MCF 10A (cell line): Measurements from ENCODE around the gene SCAPER. TPM values are rescaled to one million over a fixed set of nuclear protein-coding genes. Genes with fewer than 3 reads are reported as not detected.
"Not testable (repeated sequence)": the region's sequence is repeated elsewhere in the genome, so short reads cannot be mapped to it uniquely, and the experiment has no call there.

Source experiments
- BruUV-seq: library from RNA; stranded (reverse); fragments of 400-500 nt; replicated peaks from 2 replicates; lab custom pipeline; 2021; lab: Mats Ljungman, UMichigan
- CTCF ChIA-PET: fragments of 300-600 bp; sonication (Branson Sonifier 250); formaldehyde crosslinking; extraction: SDS; loops from one replicate; lab custom pipeline; 2021; ENCODE audit warnings: antibody characterized with exemption, inconsistent platforms; lab: Yijun Ruan, JAX
- POLR2A ChIA-PET: fragments of 300-600, 350-650 bp; sonication (Branson Sonifier 250); formaldehyde crosslinking; extraction: SDS; loops from one replicate; lab custom pipeline; 2020; ENCODE audit warnings: antibody characterized with exemption, inconsistent platforms; lab: Yijun Ruan, JAX
- DNase-seq: peaks from one replicate; pipeline ENCODE4 v3.0.0-alpha.2; 2018; ENCODE audit not compliant: unreplicated experiment
- H3K27ac Mint-ChIP-seq: one replicate; pipeline ENCODE4 v1.8.0; 2022; ENCODE audit warnings: mild to moderate bottlenecking, low read depth, mixed read lengths; ENCODE audit not compliant: unreplicated experiment
- H3K27me3 Mint-ChIP-seq: one replicate; pipeline ENCODE4 v1.8.0; 2022; ENCODE audit warnings: mixed read lengths; ENCODE audit not compliant: insufficient read depth, unreplicated experiment
- H3K36me3 Mint-ChIP-seq: one replicate; pipeline ENCODE4 v1.8.0; 2022; ENCODE audit warnings: mild to moderate bottlenecking, moderate library complexity, mixed read lengths; ENCODE audit not compliant: insufficient read depth, unreplicated experiment
- H3K4me1 Mint-ChIP-seq: one replicate; pipeline ENCODE4 v1.8.0; 2022; ENCODE audit warnings: mixed read lengths; ENCODE audit not compliant: insufficient read depth, unreplicated experiment
- H3K4me3 Mint-ChIP-seq: one replicate; pipeline ENCODE4 v1.8.0; 2022; ENCODE audit warnings: mild to moderate bottlenecking, moderate library complexity, mixed read lengths; ENCODE audit not compliant: unreplicated experiment
- H3K9me3 Mint-ChIP-seq: one replicate; pipeline ENCODE4 v1.8.0; 2022; ENCODE audit warnings: mixed read lengths; ENCODE audit not compliant: unreplicated experiment
- intact Hi-C: fragments of 100-400 bp; cut with micrococcal nuclease; formaldehyde crosslinking; loops from 2 replicates; pipeline ENCODE4 v1.14.1; 2022
- total RNA-seq: library from RNA; stranded (reverse); gene quantifications from 2 replicates; pipeline ENCODE4 v1.2.3, GENCODE V29; 2022
- TF ChIP-seq, protein P1 (sequence below): fragments of 200-600 bp; IDR thresholded peaks from one replicate; pipeline ENCODE4 v1.8.0; 2022; ENCODE audit warnings: antibody characterized with exemption, mild to moderate bottlenecking; ENCODE audit not compliant: unreplicated experiment

Gene SCAPER
- total RNA-seq, 1 experiment from 2014 or later = 9.5 TPM

DNA sequence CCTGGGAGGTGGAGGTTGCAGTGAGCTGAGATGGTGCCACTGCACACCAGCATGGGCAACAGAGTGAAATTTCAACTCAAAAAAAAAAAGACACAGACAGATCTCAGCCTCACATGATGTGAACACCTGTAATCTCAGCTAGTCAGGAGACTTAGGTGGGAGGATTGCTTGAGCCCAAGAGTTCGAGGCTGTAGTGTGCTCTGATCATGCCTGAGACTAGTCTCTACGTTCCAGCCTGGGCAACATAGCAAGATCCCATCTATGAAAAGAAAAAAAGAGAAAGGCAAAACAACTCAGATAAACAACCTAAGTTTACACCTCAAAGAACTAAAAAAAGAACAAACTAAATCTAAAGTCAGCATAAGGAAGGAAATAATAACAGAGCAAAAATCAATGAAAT is 11.0 kb downstream of the SCAPER start:
- BruUV-seq = no TSS peak
- H3K27me3 Mint-ChIP-seq = no peaks in the 10 kb centered on the region
- TF ChIP-seq, protein P1, sequence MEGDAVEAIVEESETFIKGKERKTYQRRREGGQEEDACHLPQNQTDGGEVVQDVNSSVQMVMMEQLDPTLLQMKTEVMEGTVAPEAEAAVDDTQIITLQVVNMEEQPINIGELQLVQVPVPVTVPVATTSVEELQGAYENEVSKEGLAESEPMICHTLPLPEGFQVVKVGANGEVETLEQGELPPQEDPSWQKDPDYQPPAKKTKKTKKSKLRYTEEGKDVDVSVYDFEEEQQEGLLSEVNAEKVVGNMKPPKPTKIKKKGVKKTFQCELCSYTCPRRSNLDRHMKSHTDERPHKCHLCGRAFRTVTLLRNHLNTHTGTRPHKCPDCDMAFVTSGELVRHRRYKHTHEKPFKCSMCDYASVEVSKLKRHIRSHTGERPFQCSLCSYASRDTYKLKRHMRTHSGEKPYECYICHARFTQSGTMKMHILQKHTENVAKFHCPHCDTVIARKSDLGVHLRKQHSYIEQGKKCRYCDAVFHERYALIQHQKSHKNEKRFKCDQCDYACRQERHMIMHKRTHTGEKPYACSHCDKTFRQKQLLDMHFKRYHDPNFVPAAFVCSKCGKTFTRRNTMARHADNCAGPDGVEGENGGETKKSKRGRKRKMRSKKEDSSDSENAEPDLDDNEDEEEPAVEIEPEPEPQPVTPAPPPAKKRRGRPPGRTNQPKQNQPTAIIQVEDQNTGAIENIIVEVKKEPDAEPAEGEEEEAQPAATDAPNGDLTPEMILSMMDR = no peak
- peaks cover 7% of the 10 kb centered on the region for H3K9me3 Mint-ChIP-seq
- ChIA-PET CTCF (interaction anchor here (0.6 kb wide), 1 partner anchor 609 kb away, joined by 3 read pairs; no protein-coding TSS in a partner anchor), POLR2A (no interaction called here)
- H3K4me1 Mint-ChIP-seq = no peaks in the 10 kb centered on the region
- intact Hi-C loops = no loop called here
- peaks cover 9% of the 10 kb centered on the region for H3K36me3 Mint-ChIP-seq
- no peak overlapping the region for H3K4me3 Mint-ChIP-seq
- H3K27ac Mint-ChIP-seq = no peak overlapping the region
- no peak for DNase-seq

DNA sequence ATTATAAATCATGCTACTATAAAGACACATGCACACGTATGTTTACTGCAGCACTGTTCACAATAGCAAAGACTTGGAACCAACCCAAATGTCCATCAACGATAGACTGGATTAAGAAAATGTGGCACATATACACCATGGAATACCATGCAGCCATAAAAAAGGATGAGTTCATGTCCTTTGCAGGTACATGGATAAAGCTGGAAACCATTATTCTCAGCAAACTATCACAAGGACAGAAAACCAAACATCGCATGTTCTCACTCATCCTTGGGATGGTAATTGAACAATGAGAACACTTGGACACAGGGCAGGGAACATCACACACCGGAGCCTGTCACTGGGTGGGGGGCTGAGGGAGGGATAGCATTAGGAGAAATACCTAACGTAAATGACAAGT is 12.3 kb downstream of the SCAPER start:
- H3K36me3 Mint-ChIP-seq, BruUV-seq, H3K27ac Mint-ChIP-seq, H3K4me3 Mint-ChIP-seq, CTCF ChIA-PET, H3K4me1 Mint-ChIP-seq, H3K27me3 Mint-ChIP-seq, H3K9me3 Mint-ChIP-seq, POLR2A ChIA-PET, intact Hi-C loops, DNase-seq: not testable (repeated sequence)

DNA sequence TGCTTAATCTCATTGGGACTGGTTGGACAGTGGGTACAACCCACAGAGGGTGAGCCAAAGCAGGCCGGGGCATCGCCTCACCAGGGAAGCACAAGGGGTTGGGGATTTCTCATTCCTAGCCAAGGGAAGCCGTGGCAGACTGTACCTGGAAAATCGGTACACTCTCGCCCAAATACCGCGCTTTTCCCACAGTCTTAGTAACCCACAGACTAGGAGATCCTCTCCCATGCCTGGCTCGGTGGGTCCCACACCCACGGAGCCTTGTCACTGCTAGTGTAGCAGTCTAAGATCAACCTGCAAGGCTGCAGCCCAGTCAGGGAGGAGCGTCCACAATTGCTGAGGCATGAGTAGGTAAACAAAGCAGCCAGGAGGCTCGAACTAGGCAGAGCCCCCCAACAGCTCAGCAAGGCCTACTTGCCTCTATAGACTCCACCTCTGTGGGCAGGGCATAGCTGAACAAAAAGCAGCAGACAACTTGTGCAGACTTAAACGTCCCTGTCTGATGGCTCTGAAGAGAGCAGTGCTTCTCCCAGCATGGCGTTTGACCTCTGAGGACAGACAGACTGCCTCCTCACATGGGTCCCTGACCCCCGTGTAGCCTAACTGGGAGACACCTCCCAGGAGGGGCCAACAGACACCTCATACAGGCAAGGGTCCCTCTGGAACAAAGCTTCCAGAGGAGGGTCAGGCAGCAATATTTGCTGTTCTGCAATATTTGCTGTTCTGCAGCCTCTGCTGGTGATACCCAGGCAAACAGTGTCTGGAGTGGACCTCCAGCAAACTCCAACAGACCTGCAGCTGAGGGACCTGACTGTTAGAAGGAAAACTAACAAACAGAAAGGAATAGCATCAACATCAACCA is 17.6 kb downstream of the SCAPER start:
- H3K27me3 Mint-ChIP-seq, H3K4me1 Mint-ChIP-seq, H3K4me3 Mint-ChIP-seq, DNase-seq, H3K36me3 Mint-ChIP-seq, H3K9me3 Mint-ChIP-seq, POLR2A ChIA-PET, H3K27ac Mint-ChIP-seq, BruUV-seq, intact Hi-C loops, CTCF ChIA-PET: not testable (repeated sequence)

DNA sequence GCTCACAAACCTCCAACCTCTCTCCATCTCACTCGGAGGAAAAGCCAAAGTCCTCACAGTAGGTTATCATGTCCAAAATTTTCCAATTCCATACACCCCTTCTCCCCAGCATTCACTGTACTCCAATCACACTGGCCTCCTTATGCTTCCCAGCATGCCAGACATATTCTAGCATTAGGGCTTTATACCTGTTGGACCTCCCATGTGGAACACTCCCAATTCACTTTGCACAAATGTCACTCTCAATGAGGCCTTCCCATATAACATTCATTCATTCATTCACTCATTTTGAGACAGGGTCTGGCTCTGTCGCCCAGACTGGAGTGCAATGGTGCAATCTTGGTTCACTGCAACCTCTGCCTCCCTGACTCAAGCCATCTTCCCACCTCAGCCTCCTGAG is 19.9 kb downstream of the SCAPER start:
- POLR2A ChIA-PET = no interaction called here
- intact Hi-C loops = no loop called here
- Mint-ChIP-seq H3K4me3 (no peak overlapping the region), H3K36me3 (peaks cover 9% of the 10 kb centered on the region), H3K4me1 (no peaks in the 10 kb centered on the region), H3K9me3 (no peaks in the 10 kb centered on the region), H3K27ac (no peak overlapping the region), H3K27me3 (no peaks in the 10 kb centered on the region)
- CTCF ChIA-PET = no interaction called here
- no peak for DNase-seq
- BruUV-seq = no TSS peak
- TF ChIP-seq, protein P1 = no peak

DNA sequence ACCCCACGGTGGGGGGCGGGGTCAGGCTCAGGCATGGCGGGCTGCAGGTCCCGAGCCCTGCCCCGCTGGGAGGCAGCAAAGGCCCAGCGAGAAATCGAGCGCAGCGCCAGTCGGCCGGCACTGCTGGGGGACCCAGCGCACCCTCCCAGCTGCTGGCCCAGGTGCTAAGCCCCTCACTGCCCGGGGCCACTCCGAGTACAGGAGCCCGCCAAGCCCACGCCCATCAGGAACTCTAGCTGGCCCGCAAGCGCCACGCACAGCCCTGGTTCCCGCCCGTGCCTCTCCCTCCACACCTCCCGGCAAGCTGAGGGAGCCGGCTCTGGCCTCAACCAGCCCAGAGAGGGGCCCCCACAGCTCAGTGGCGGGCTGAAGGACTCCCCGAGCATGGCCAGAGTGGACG is 29.2 kb downstream of the SCAPER start:
- Mint-ChIP-seq H3K4me3 (no peak overlapping the region), H3K9me3 (no peaks in the 10 kb centered on the region), H3K27me3 (no peaks in the 10 kb centered on the region), H3K27ac (no peak overlapping the region), H3K36me3 (peaks cover 4% of the 10 kb centered on the region), H3K4me1 (no peaks in the 10 kb centered on the region)
- DNase-seq = no peak
- ChIA-PET POLR2A (no interaction called here), CTCF (interaction anchor here (1.1 kb wide), 1 partner anchor 9 kb away, joined by 3 read pairs; no protein-coding TSS in a partner anchor)
- TF ChIP-seq, protein P1 = no peak
- intact Hi-C loops = no loop called here
- BruUV-seq = no TSS peak

DNA sequence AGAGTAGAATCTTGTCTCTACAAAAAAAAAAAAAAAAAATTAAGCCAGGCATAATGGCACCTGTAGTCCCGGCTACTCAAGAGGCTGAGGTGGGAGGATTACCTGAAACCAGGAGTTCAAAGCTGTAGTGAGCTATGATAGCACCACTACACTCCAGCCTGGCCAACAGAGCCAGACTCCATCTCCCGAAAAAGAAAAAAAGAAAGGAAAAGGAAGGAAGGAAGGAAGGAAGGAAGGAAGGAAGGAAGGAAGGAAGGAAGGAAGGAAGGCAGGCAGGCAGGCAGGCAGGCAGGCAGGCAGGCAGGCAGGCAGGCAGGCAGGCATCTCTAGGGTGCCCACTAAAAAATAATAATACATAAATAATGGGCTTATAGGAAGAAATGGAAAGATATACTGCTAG is 32.1 kb downstream of the SCAPER start:
- H3K27ac Mint-ChIP-seq, intact Hi-C loops, H3K27me3 Mint-ChIP-seq, H3K36me3 Mint-ChIP-seq, CTCF ChIA-PET, BruUV-seq, H3K9me3 Mint-ChIP-seq, DNase-seq, H3K4me1 Mint-ChIP-seq, H3K4me3 Mint-ChIP-seq: not testable (repeated sequence)
- POLR2A ChIA-PET = interaction anchor here (0.6 kb wide), 1 partner anchor 9 kb away, joined by 3 read pairs; no protein-coding TSS in a partner anchor
